H1 (cell line): ENCODE results near the gene CCDC148. TPM values are rescaled to one million over a fixed set of nuclear protein-coding genes. Genes with fewer than 3 reads are reported as not detected.

Source experiments
- CTCF ChIA-PET: fragments of 300-600 bp; sonication (Branson Sonifier 250); formaldehyde crosslinking; loops from one replicate; lab custom pipeline; 2021; ENCODE audit not compliant: partially characterized antibody; lab: Charles Lee
- POLR2A ChIA-PET: fragments of 300-600 bp; sonication (Branson Sonifier 250); formaldehyde crosslinking; loops from one replicate; lab custom pipeline; 2021; ENCODE audit warnings: inconsistent platforms; ENCODE audit not compliant: partially characterized antibody; lab: Charles Lee
- DNase-seq, 2 experiments: peaks; one replicate each; pipeline versions ENCODE4 v3.0.0 to v3.0.0-alpha.2; 2010 to 2022; ENCODE audit warnings: low spot score in 2 of 2, low read depth in 1 of 2, mixed read lengths in 1 of 2
- FAIRE-seq: peaks from 2 replicates; lab custom pipeline; 2011; peaks lifted over from hg19 to GRCh38; lab: Jason Lieb, UNC
- H2AFZ ChIP-seq: 2 replicates; pipeline ENCODE4 v1.8.1; 2012; ENCODE audit warnings: low read length, inconsistent platforms
- H2AK5ac ChIP-seq: 2 replicates; pipeline ENCODE4 v1.6.1; 2013; ENCODE audit warnings: low read depth, low read length
- H2BK120ac ChIP-seq: replicated peaks from 2 replicates; pipeline ENCODE3; 2013; ENCODE audit warnings: low read depth, low read length, inconsistent platforms
- H2BK12ac ChIP-seq: 2 replicates; pipeline ENCODE4 v1.6.1; 2013; ENCODE audit warnings: low read depth, low read length
- H2BK15ac ChIP-seq: 2 replicates; pipeline ENCODE4 v1.6.1; 2013; ENCODE audit warnings: low read length
- H2BK20ac ChIP-seq: 2 replicates; pipeline ENCODE4 v1.6.1; 2013; ENCODE audit warnings: low read length
- H2BK5ac ChIP-seq: 2 replicates; pipeline ENCODE4 v1.6.1; 2013; ENCODE audit warnings: low read depth, low read length
- H3K14ac ChIP-seq: 2 replicates; pipeline ENCODE4 v1.6.1; 2013; ENCODE audit warnings: inconsistent platforms; ENCODE audit not compliant: insufficient read length
- H3K18ac ChIP-seq: 2 replicates; pipeline ENCODE4 v1.6.1; 2013; ENCODE audit warnings: low read length; ENCODE audit errors: extremely low read depth
- H3K23ac ChIP-seq: 2 replicates; pipeline ENCODE4 v1.6.1; 2013; ENCODE audit warnings: inconsistent platforms; ENCODE audit not compliant: insufficient read length
- H3K23me2 ChIP-seq: 2 replicates; pipeline ENCODE4 v1.6.1; 2013; ENCODE audit warnings: low read depth, low read length
- H3K27ac ChIP-seq: 2 replicates; pipeline ENCODE4 v1.6.1; 2011; ENCODE audit warnings: low read depth, low read length, inconsistent platforms
- H3K27me3 ChIP-seq, 4 experiments: replicated peaks in 1 of 4; 1 replicate in 1 of 4; 2 replicates in 3 of 4; pipeline versions ENCODE4 v1.6.1 to v1.8.1; 2011 to 2013; ENCODE audit warnings: low read length in 3 of 4, mild to moderate bottlenecking in 3 of 4, inconsistent platforms in 2 of 4, mixed read lengths in 2 of 4, moderate library complexity in 1 of 4; ENCODE audit not compliant: control insufficient read depth in 3 of 4, insufficient read depth in 3 of 4; ENCODE audit errors: extremely low read depth in 1 of 4
- H3K36me3 ChIP-seq, 4 experiments: 2 replicates each; pipeline versions ENCODE4 v1.6.1 to v1.8.1; 2011 to 2013; ENCODE audit warnings: mild to moderate bottlenecking in 4 of 4, low read length in 3 of 4, moderate library complexity in 2 of 4, control low read depth in 1 of 4, inconsistent platforms in 1 of 4; ENCODE audit not compliant: insufficient read depth in 4 of 4, control insufficient read depth in 2 of 4
- H3K4ac ChIP-seq: replicated peaks from 2 replicates; pipeline ENCODE3; 2013; ENCODE audit warnings: low read length, low read depth, mixed read lengths, inconsistent platforms; ENCODE audit not compliant: insufficient read length
- H3K4me1 ChIP-seq, 4 experiments: replicated peaks in 1 of 4; 1 replicate in 1 of 4; 2 replicates in 3 of 4; pipeline versions ENCODE4 v1.6.1 to v1.8.1; 2011 to 2013; ENCODE audit warnings: low read length in 3 of 4, inconsistent platforms in 2 of 4, mixed read lengths in 1 of 4; ENCODE audit not compliant: insufficient read depth in 4 of 4, control insufficient read depth in 3 of 4
- H3K4me2 ChIP-seq, 2 experiments: 2 replicates each; pipeline versions ENCODE4 v1.6.1 to v1.8.1; 2011 to 2013; ENCODE audit warnings: low read depth in 2 of 2, low read length in 2 of 2, control low read depth in 1 of 2, inconsistent platforms in 1 of 2, mild to moderate bottlenecking in 1 of 2; ENCODE audit not compliant: insufficient read depth in 1 of 2
- H3K4me3 ChIP-seq, 4 experiments: fragments of 200-600, 300-600 bp in 1 of 4; sonication (generic), shearing (Covaris generic), sonication (Bioruptor Twin) in 1 of 4; 2 replicates each; pipeline versions ENCODE4 v1.5.1 to v1.8.1; 2011 to 2016; ENCODE audit warnings: low read length in 4 of 4, low read depth in 3 of 4, control low read depth in 2 of 4, inconsistent platforms in 2 of 4, mild to moderate bottlenecking in 2 of 4, mixed read lengths in 1 of 4, moderate library complexity in 1 of 4; ENCODE audit not compliant: insufficient read depth in 2 of 4; ENCODE audit errors: extremely low read depth in 1 of 4
- H3K56ac ChIP-seq: replicated peaks from 2 replicates; pipeline ENCODE3; 2013; ENCODE audit warnings: low read depth, mild to moderate bottlenecking, mixed read lengths, low read length, inconsistent platforms; ENCODE audit not compliant: insufficient read length
- H3K79me1 ChIP-seq: 2 replicates; pipeline ENCODE4 v1.6.1; 2013; ENCODE audit warnings: low read depth, low read length, control low read depth
- H3K79me2 ChIP-seq, 2 experiments: 2 replicates each; pipeline versions ENCODE4 v1.6.1 to v1.8.1; 2012 to 2013; ENCODE audit warnings: low read length in 2 of 2, mild to moderate bottlenecking in 2 of 2, inconsistent platforms in 1 of 2; ENCODE audit not compliant: insufficient read depth in 2 of 2, control insufficient read depth in 1 of 2
- H3K9ac ChIP-seq, 4 experiments: replicated peaks in 1 of 4; 1 replicate in 1 of 4; 2 replicates in 3 of 4; pipeline versions ENCODE4 v1.6.1 to v1.8.1; 2011 to 2013; ENCODE audit warnings: low read depth in 3 of 4, low read length in 3 of 4, control low read depth in 2 of 4, mild to moderate bottlenecking in 2 of 4, moderate library complexity in 2 of 4, inconsistent platforms in 1 of 4; ENCODE audit errors: extremely low read depth in 1 of 4
- H3K9me3 ChIP-seq, 2 experiments: 2 replicates each; pipeline versions ENCODE4 v1.6.1 to v1.8.1; 2012 to 2013; ENCODE audit warnings: mild to moderate bottlenecking in 2 of 2, moderate library complexity in 2 of 2, control low read depth in 1 of 2, inconsistent platforms in 1 of 2, low read depth in 1 of 2, low read length in 1 of 2, mixed read lengths in 1 of 2; ENCODE audit not compliant: insufficient read depth in 2 of 2
- H4K20me1 ChIP-seq, 2 experiments: replicated peaks in 1 of 2; 2 replicates each; pipeline versions ENCODE3 to v1.8.1; 2011 to 2013; ENCODE audit warnings: inconsistent platforms in 2 of 2, low read length in 2 of 2, mild to moderate bottlenecking in 1 of 2; ENCODE audit not compliant: insufficient read depth in 2 of 2, control insufficient read depth in 1 of 2
- H4K5ac ChIP-seq: 2 replicates; pipeline ENCODE4 v1.6.1; 2013; ENCODE audit warnings: low read length, low read depth, mixed read lengths, inconsistent platforms; ENCODE audit not compliant: insufficient read length
- H4K8ac ChIP-seq: 2 replicates; pipeline ENCODE4 v1.8.0; 2013; ENCODE audit warnings: mild to moderate bottlenecking, moderate library complexity, low read length, inconsistent platforms; ENCODE audit not compliant: insufficient read depth; ENCODE audit errors: extremely low read depth
- H4K91ac ChIP-seq: replicated peaks from 2 replicates; pipeline ENCODE3; 2013; ENCODE audit warnings: low read length, mixed read lengths, inconsistent platforms; ENCODE audit not compliant: insufficient read length
- ASH2L ChIP-seq: fragments of 200-600, 300-600 bp; sonication (generic); IDR thresholded peaks from one replicate; pipeline ENCODE4 v1.7.1; 2017; ENCODE audit warnings: low read length
- BCL11A ChIP-seq, 2 experiments: IDR thresholded peaks; one replicate each; pipeline ENCODE4 v1.6.1; 2011; ENCODE audit warnings: low read depth in 2 of 2, low read length in 2 of 2, mild to moderate bottlenecking in 2 of 2
- GABPA ChIP-seq: IDR thresholded peaks from 2 replicates; pipeline ENCODE4 v1.6.1; 2011; ENCODE audit warnings: mild to moderate bottlenecking, low read length, moderate library complexity, borderline replicate concordance; ENCODE audit not compliant: insufficient read depth
- JUN ChIP-seq: IDR thresholded peaks from 2 replicates; pipeline ENCODE4 v1.6.1; 2011; ENCODE audit warnings: low read depth, mild to moderate bottlenecking, improper control_type of control experiment, low read length
- KDM4A ChIP-seq: IDR thresholded peaks from one replicate; pipeline ENCODE4 v1.7.1; 2012; ENCODE audit warnings: low read depth, mild to moderate bottlenecking, moderate library complexity, low read length, inconsistent platforms; ENCODE audit not compliant: severe bottlenecking
- PHF8 ChIP-seq: fragments of 200-600 bp; sonication (generic); conservative IDR thresholded peaks from 2 replicates; pipeline ENCODE4 v1.7.1; 2012; ENCODE audit warnings: low read depth, mild to moderate bottlenecking, inconsistent platforms, low read length, moderate library complexity
- SP2 ChIP-seq: IDR thresholded peaks from 2 replicates; pipeline ENCODE4 v1.6.1; 2012; ENCODE audit warnings: mild to moderate bottlenecking, low read length, inconsistent platforms
- SRF ChIP-seq: IDR thresholded peaks from 2 replicates; pipeline ENCODE4 v1.6.1; 2011; ENCODE audit warnings: mild to moderate bottlenecking, low read depth, low read length, moderate library complexity
- TBP ChIP-seq: IDR thresholded peaks from 2 replicates; pipeline ENCODE4 v1.6.1; 2011; ENCODE audit warnings: low read depth, low read length, improper control_type of control experiment
- TCF12 ChIP-seq: IDR thresholded peaks from 2 replicates; pipeline ENCODE4 v1.6.1; 2011; ENCODE audit warnings: low read depth, mild to moderate bottlenecking, low read length
- TEAD4 ChIP-seq: IDR thresholded peaks from 2 replicates; pipeline ENCODE4 v1.6.1; 2012; ENCODE audit warnings: low read depth, low read length, inconsistent platforms, mixed read lengths
- USF2 ChIP-seq: IDR thresholded peaks from 2 replicates; pipeline ENCODE4 v1.6.1; 2011; ENCODE audit warnings: low read length, improper control_type of control experiment
- WGBS, 2 experiments: shearing (Covaris generic) in 1 of 2; methylation state at CpG; one replicate each; pipeline versions ENCODE4 v1.1.6 to v1.1.7; 2013 to 2015; ENCODE audit warnings: low lambda C conversion rate in 2 of 2, mixed read lengths in 2 of 2, inconsistent platforms in 1 of 2, low coverage in 1 of 2, missing lambda C conversion rate in 1 of 2; ENCODE audit not compliant: insufficient replicate concordance in 2 of 2, insufficient coverage in 1 of 2, insufficient read length in 1 of 2; ENCODE audit errors: extremely low coverage in 1 of 2, missing lambda C conversion rate in 1 of 2; 5-methylcytosine and 5-hydroxymethylcytosine counted together
- polyA plus RNA-seq, 7 experiments: library from polyadenylated mRNA; depleted of rRNA in 3 of 7; stranded (reverse) in 5 of 7; unstranded in 2 of 7; fragments of >200 nt in 5 of 7; fragments of 200-250 nt in 2 of 7; gene quantifications; 1 replicate in 5 of 7; 2 replicates in 1 of 7; 4 replicates in 1 of 7; pipeline versions ENCODE4 v1.2.1 to v1.2.3, GENCODE V29; 2011 to 2013; ENCODE audit warnings: missing spikeins in 2 of 7, mixed read lengths in 2 of 7
- total RNA-seq: library from RNA; stranded (reverse); fragmentation: NEBNext Ultra II Directional; extraction: Animal tissue kit (Norgen Biotek cat#: 25700); gene quantifications from 2 replicates; pipeline ENCODE4 v1.2.1, GENCODE V29; 2021
- TF ChIP-seq, protein P1 (sequence below): IDR thresholded peaks from 2 replicates; pipeline ENCODE4 v1.6.1; 2012; ENCODE audit warnings: inconsistent platforms

The CCDC148 gene
- total and polyA plus RNA-seq, 2 of the 8 experiments (the other 6 are each of a cell fraction or from before 2014, with no cell fraction given), result 0.45 to 1.3 TPM

- Histone ChIP-seq H3K36me3 (no peaks in the 10 kb centered on the region), H2AFZ (no peak overlapping the region), H3K79me2 (no peaks in the 10 kb centered on the region), H2BK5ac (no peak overlapping the region), H3K79me1 (no peaks in the 10 kb centered on the region), H3K4me3 (no peak overlapping the region), H4K5ac (no peak overlapping the region), H2BK120ac (no peak overlapping the region), H3K9ac (no peak overlapping the region), H3K23me2 (no peaks in the 10 kb centered on the region), H3K9me3 (no peaks in the 10 kb centered on the region), H2BK12ac (no peak overlapping the region), H2AK5ac (no peak overlapping the region), H4K20me1 (no peaks in the 10 kb centered on the region), H3K56ac (no peak overlapping the region), H3K14ac (no peak overlapping the region), H3K4me2 (no peak overlapping the region), H3K27me3 (no peaks in the 10 kb centered on the region), H4K91ac (no peak overlapping the region), H3K18ac (no peak overlapping the region), H3K4ac (no peak overlapping the region)
- WGBS, 2 experiments, result 90% methylated on average over 1 of the region's 1 CpG; no CpG with 5 or more reads in 1 of the 2 experiments
- ChIA-PET CTCF (interaction anchor here (0.7 kb wide), 1 partner anchor 23 kb away, joined by 3 read pairs; no protein-coding TSS in a partner anchor), POLR2A (no interaction called here)
- FAIRE-seq (no peak), DNase-seq (no peak)
- TF ChIP-seq SRF (no peak), USF2 (no peak), ASH2L (no peak), GABPA (no peak), SP2 (no peak), BCL11A (IDR thresholded peaks at IDR 0.05; ENCODE audit: low read depth in 2 of 2, low read length in 2 of 2) (no peak), TEAD4 (no peak), KDM4A (no peak), PHF8 (no peak), JUN (no peak), TCF12 (no peak), TBP (no peak)
- TF ChIP-seq, protein P1, sequence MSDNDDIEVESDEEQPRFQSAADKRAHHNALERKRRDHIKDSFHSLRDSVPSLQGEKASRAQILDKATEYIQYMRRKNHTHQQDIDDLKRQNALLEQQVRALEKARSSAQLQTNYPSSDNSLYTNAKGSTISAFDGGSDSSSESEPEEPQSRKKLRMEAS, result no peak
- TF ChIP-seq, all 59 proteins: peak for 0
- Histone ChIP-seq H2BK15ac (no peak overlapping the region), H3K27ac (no peak overlapping the region), H4K8ac (no peak overlapping the region), H3K23ac (no peak overlapping the region), H2BK20ac (no peak overlapping the region), H3K4me1 (no peaks in the 10 kb centered on the region)
Measured at GRCh38 chr2:158197940-158198339, 258.6 kb downstream of the CCDC148 start.
